ENCODE data around the gene SDK1. TPM values are rescaled to one million over a fixed set of nuclear protein-coding genes. Genes with fewer than 3 reads are reported as not detected.

Gene SDK1
- total RNA-seq, 1 donor from 2014 or later: 4.3 TPM

- H3K9me3 Mint-ChIP-seq (ENCODE audit: unreplicated experiment): peaks cover 4% of the 10 kb centered on the region
- H3K27ac Mint-ChIP-seq (ENCODE audit: unreplicated experiment): no peak overlapping the region
- no peak for DNase-seq (ENCODE audit: low spot score)
- H3K27me3 Mint-ChIP-seq (ENCODE audit: unreplicated experiment): no peaks in the 10 kb centered on the region
- H3K36me3 Mint-ChIP-seq (ENCODE audit: low read depth, unreplicated experiment): no peaks in the 10 kb centered on the region
- H3K4me1 Mint-ChIP-seq (ENCODE audit: unreplicated experiment): no peaks in the 10 kb centered on the region
- no peak for TF ChIP-seq CTCF (IDR thresholded peaks at IDR 0.05; ENCODE audit: unreplicated experiment)
- H3K4me3 Mint-ChIP-seq (ENCODE audit: unreplicated experiment): no peak overlapping the region
Observed at GRCh38 chr7:4227105-4228010, 926.3 kb downstream of the SDK1 start.

- H3K4me1 Mint-ChIP-seq (ENCODE audit: unreplicated experiment): no peaks in the 10 kb centered on the region
Observed at GRCh38 chr7:4230352-4230751, 929.3 kb downstream of the SDK1 start.

GRCh38 chr7:4233146-4233545, 932.1 kb downstream of the SDK1 start:
- no peak for TF ChIP-seq CTCF (IDR thresholded peaks at IDR 0.05; ENCODE audit: unreplicated experiment)
- Mint-ChIP-seq H3K4me1 (ENCODE audit: unreplicated experiment) (no peaks in the 10 kb centered on the region), H3K27me3 (ENCODE audit: unreplicated experiment) (peaks cover 7% of the 10 kb centered on the region)

More at GRCh38 chr7:4230352-4230751, 929.3 kb downstream of the SDK1 start:
- Mint-ChIP-seq H3K27me3 (ENCODE audit: unreplicated experiment) (no peaks in the 10 kb centered on the region), H3K36me3 (ENCODE audit: low read depth, unreplicated experiment) (no peaks in the 10 kb centered on the region), H3K27ac (ENCODE audit: unreplicated experiment) (no peak overlapping the region), H3K9me3 (ENCODE audit: unreplicated experiment) (peaks cover 4% of the 10 kb centered on the region), H3K4me3 (ENCODE audit: unreplicated experiment) (no peak overlapping the region)
- no peak for DNase-seq (ENCODE audit: low spot score)
- TF ChIP-seq CTCF (IDR thresholded peaks at IDR 0.05; ENCODE audit: unreplicated experiment): no peak

GRCh38 chr7:4233621-4234497, 932.8 kb downstream of the SDK1 start:
- no peak for DNase-seq (ENCODE audit: low spot score)
- Mint-ChIP-seq H3K27ac (ENCODE audit: unreplicated experiment) (no peak overlapping the region), H3K4me1 (ENCODE audit: unreplicated experiment) (no peaks in the 10 kb centered on the region), H3K4me3 (ENCODE audit: unreplicated experiment) (no peak overlapping the region), H3K9me3 (ENCODE audit: unreplicated experiment) (peaks cover 4% of the 10 kb centered on the region), H3K36me3 (ENCODE audit: low read depth, unreplicated experiment) (no peaks in the 10 kb centered on the region), H3K27me3 (ENCODE audit: unreplicated experiment) (peaks cover 7% of the 10 kb centered on the region)
- no peak for TF ChIP-seq CTCF (IDR thresholded peaks at IDR 0.05; ENCODE audit: unreplicated experiment)

More at GRCh38 chr7:4233146-4233545, 932.1 kb downstream of the SDK1 start:
- H3K4me3 Mint-ChIP-seq (ENCODE audit: unreplicated experiment): no peak overlapping the region
- peaks cover 4% of the 10 kb centered on the region for H3K9me3 Mint-ChIP-seq (ENCODE audit: unreplicated experiment)
- H3K27ac Mint-ChIP-seq (ENCODE audit: unreplicated experiment): no peak overlapping the region
- H3K36me3 Mint-ChIP-seq (ENCODE audit: low read depth, unreplicated experiment): no peaks in the 10 kb centered on the region
- no peak for DNase-seq (ENCODE audit: low spot score)

Measured in endothelial cell (in vitro differentiated cells).